H1 (cell line): ENCODE results near the gene CSNK2A3. TPM values are rescaled to one million over a fixed set of nuclear protein-coding genes. Genes with fewer than 3 reads are reported as not detected.

Experiments used
- CTCF ChIA-PET: fragments of 300-600 bp; sonication (Branson Sonifier 250); formaldehyde crosslinking; loops from one replicate; lab custom pipeline; 2021; ENCODE audit not compliant: partially characterized antibody; lab: Charles Lee
- POLR2A ChIA-PET: fragments of 300-600 bp; sonication (Branson Sonifier 250); formaldehyde crosslinking; loops from one replicate; lab custom pipeline; 2021; ENCODE audit warnings: inconsistent platforms; ENCODE audit not compliant: partially characterized antibody; lab: Charles Lee
- DNase-seq, 2 experiments: peaks; one replicate each; pipeline versions ENCODE4 v3.0.0 to v3.0.0-alpha.2; 2010 to 2022; ENCODE audit warnings: low spot score in 2 of 2, low read depth in 1 of 2, mixed read lengths in 1 of 2
- FAIRE-seq: peaks from 2 replicates; lab custom pipeline; 2011; peaks lifted over from hg19 to GRCh38; lab: Jason Lieb, UNC
- H2AFZ ChIP-seq: 2 replicates; pipeline ENCODE4 v1.8.1; 2012; ENCODE audit warnings: low read length, inconsistent platforms
- H2AK5ac ChIP-seq: 2 replicates; pipeline ENCODE4 v1.6.1; 2013; ENCODE audit warnings: low read depth, low read length
- H2BK120ac ChIP-seq: replicated peaks from 2 replicates; pipeline ENCODE3; 2013; ENCODE audit warnings: low read depth, low read length, inconsistent platforms
- H2BK12ac ChIP-seq: 2 replicates; pipeline ENCODE4 v1.6.1; 2013; ENCODE audit warnings: low read depth, low read length
- H2BK15ac ChIP-seq: 2 replicates; pipeline ENCODE4 v1.6.1; 2013; ENCODE audit warnings: low read length
- H2BK20ac ChIP-seq: 2 replicates; pipeline ENCODE4 v1.6.1; 2013; ENCODE audit warnings: low read length
- H2BK5ac ChIP-seq: 2 replicates; pipeline ENCODE4 v1.6.1; 2013; ENCODE audit warnings: low read depth, low read length
- H3K14ac ChIP-seq: 2 replicates; pipeline ENCODE4 v1.6.1; 2013; ENCODE audit warnings: inconsistent platforms; ENCODE audit not compliant: insufficient read length
- H3K18ac ChIP-seq: 2 replicates; pipeline ENCODE4 v1.6.1; 2013; ENCODE audit warnings: low read length; ENCODE audit errors: extremely low read depth
- H3K23ac ChIP-seq: 2 replicates; pipeline ENCODE4 v1.6.1; 2013; ENCODE audit warnings: inconsistent platforms; ENCODE audit not compliant: insufficient read length
- H3K23me2 ChIP-seq: 2 replicates; pipeline ENCODE4 v1.6.1; 2013; ENCODE audit warnings: low read depth, low read length
- H3K27ac ChIP-seq: 2 replicates; pipeline ENCODE4 v1.6.1; 2011; ENCODE audit warnings: low read depth, low read length, inconsistent platforms
- H3K27me3 ChIP-seq, 4 experiments: replicated peaks in 1 of 4; 1 replicate in 1 of 4; 2 replicates in 3 of 4; pipeline versions ENCODE4 v1.6.1 to v1.8.1; 2011 to 2013; ENCODE audit warnings: low read length in 3 of 4, mild to moderate bottlenecking in 3 of 4, inconsistent platforms in 2 of 4, mixed read lengths in 2 of 4, moderate library complexity in 1 of 4; ENCODE audit not compliant: control insufficient read depth in 3 of 4, insufficient read depth in 3 of 4; ENCODE audit errors: extremely low read depth in 1 of 4
- H3K36me3 ChIP-seq, 4 experiments: 2 replicates each; pipeline versions ENCODE4 v1.6.1 to v1.8.1; 2011 to 2013; ENCODE audit warnings: mild to moderate bottlenecking in 4 of 4, low read length in 3 of 4, moderate library complexity in 2 of 4, control low read depth in 1 of 4, inconsistent platforms in 1 of 4; ENCODE audit not compliant: insufficient read depth in 4 of 4, control insufficient read depth in 2 of 4
- H3K4ac ChIP-seq: replicated peaks from 2 replicates; pipeline ENCODE3; 2013; ENCODE audit warnings: low read length, low read depth, mixed read lengths, inconsistent platforms; ENCODE audit not compliant: insufficient read length
- H3K4me1 ChIP-seq, 4 experiments: replicated peaks in 1 of 4; 1 replicate in 1 of 4; 2 replicates in 3 of 4; pipeline versions ENCODE4 v1.6.1 to v1.8.1; 2011 to 2013; ENCODE audit warnings: low read length in 3 of 4, inconsistent platforms in 2 of 4, mixed read lengths in 1 of 4; ENCODE audit not compliant: insufficient read depth in 4 of 4, control insufficient read depth in 3 of 4
- H3K4me2 ChIP-seq, 2 experiments: 2 replicates each; pipeline versions ENCODE4 v1.6.1 to v1.8.1; 2011 to 2013; ENCODE audit warnings: low read depth in 2 of 2, low read length in 2 of 2, control low read depth in 1 of 2, inconsistent platforms in 1 of 2, mild to moderate bottlenecking in 1 of 2; ENCODE audit not compliant: insufficient read depth in 1 of 2
- H3K4me3 ChIP-seq, 4 experiments: fragments of 200-600, 300-600 bp in 1 of 4; sonication (generic), shearing (Covaris generic), sonication (Bioruptor Twin) in 1 of 4; 2 replicates each; pipeline versions ENCODE4 v1.5.1 to v1.8.1; 2011 to 2016; ENCODE audit warnings: low read length in 4 of 4, low read depth in 3 of 4, control low read depth in 2 of 4, inconsistent platforms in 2 of 4, mild to moderate bottlenecking in 2 of 4, mixed read lengths in 1 of 4, moderate library complexity in 1 of 4; ENCODE audit not compliant: insufficient read depth in 2 of 4; ENCODE audit errors: extremely low read depth in 1 of 4
- H3K56ac ChIP-seq: replicated peaks from 2 replicates; pipeline ENCODE3; 2013; ENCODE audit warnings: low read depth, mild to moderate bottlenecking, mixed read lengths, low read length, inconsistent platforms; ENCODE audit not compliant: insufficient read length
- H3K79me1 ChIP-seq: 2 replicates; pipeline ENCODE4 v1.6.1; 2013; ENCODE audit warnings: low read depth, low read length, control low read depth
- H3K79me2 ChIP-seq, 2 experiments: 2 replicates each; pipeline versions ENCODE4 v1.6.1 to v1.8.1; 2012 to 2013; ENCODE audit warnings: low read length in 2 of 2, mild to moderate bottlenecking in 2 of 2, inconsistent platforms in 1 of 2; ENCODE audit not compliant: insufficient read depth in 2 of 2, control insufficient read depth in 1 of 2
- H3K9ac ChIP-seq, 4 experiments: replicated peaks in 1 of 4; 1 replicate in 1 of 4; 2 replicates in 3 of 4; pipeline versions ENCODE4 v1.6.1 to v1.8.1; 2011 to 2013; ENCODE audit warnings: low read depth in 3 of 4, low read length in 3 of 4, control low read depth in 2 of 4, mild to moderate bottlenecking in 2 of 4, moderate library complexity in 2 of 4, inconsistent platforms in 1 of 4; ENCODE audit errors: extremely low read depth in 1 of 4
- H3K9me3 ChIP-seq, 2 experiments: 2 replicates each; pipeline versions ENCODE4 v1.6.1 to v1.8.1; 2012 to 2013; ENCODE audit warnings: mild to moderate bottlenecking in 2 of 2, moderate library complexity in 2 of 2, control low read depth in 1 of 2, inconsistent platforms in 1 of 2, low read depth in 1 of 2, low read length in 1 of 2, mixed read lengths in 1 of 2; ENCODE audit not compliant: insufficient read depth in 2 of 2
- H4K20me1 ChIP-seq, 2 experiments: replicated peaks in 1 of 2; 2 replicates each; pipeline versions ENCODE3 to v1.8.1; 2011 to 2013; ENCODE audit warnings: inconsistent platforms in 2 of 2, low read length in 2 of 2, mild to moderate bottlenecking in 1 of 2; ENCODE audit not compliant: insufficient read depth in 2 of 2, control insufficient read depth in 1 of 2
- H4K5ac ChIP-seq: 2 replicates; pipeline ENCODE4 v1.6.1; 2013; ENCODE audit warnings: low read length, low read depth, mixed read lengths, inconsistent platforms; ENCODE audit not compliant: insufficient read length
- H4K8ac ChIP-seq: 2 replicates; pipeline ENCODE4 v1.8.0; 2013; ENCODE audit warnings: mild to moderate bottlenecking, moderate library complexity, low read length, inconsistent platforms; ENCODE audit not compliant: insufficient read depth; ENCODE audit errors: extremely low read depth
- H4K91ac ChIP-seq: replicated peaks from 2 replicates; pipeline ENCODE3; 2013; ENCODE audit warnings: low read length, mixed read lengths, inconsistent platforms; ENCODE audit not compliant: insufficient read length
- BRCA1 ChIP-seq: IDR thresholded peaks from 2 replicates; pipeline ENCODE4 v1.6.1; 2012; ENCODE audit warnings: low read depth, low read length, improper control_type of control experiment
- CBX8 ChIP-seq: fragments of 300-800, 300-1000 bp; sonication (generic); IDR thresholded peaks from 2 replicates; pipeline ENCODE4 v1.7.1; 2016; ENCODE audit warnings: low read depth, low read length, borderline replicate concordance
- CEBPB ChIP-seq: IDR thresholded peaks from 2 replicates; pipeline ENCODE4 v1.6.1; 2012; ENCODE audit warnings: low read depth, low read length
- CHD1 ChIP-seq: IDR thresholded peaks from 2 replicates; pipeline ENCODE4 v1.6.1; 2012; ENCODE audit warnings: low read depth, low read length, improper control_type of control experiment
- CTBP2 ChIP-seq: IDR thresholded peaks from 2 replicates; pipeline ENCODE4 v1.7.0; 2011; ENCODE audit warnings: borderline replicate concordance, mild to moderate bottlenecking, moderate library complexity, mixed read lengths, low read length; ENCODE audit not compliant: insufficient read depth, insufficient read length
- JUND ChIP-seq: IDR thresholded peaks from 2 replicates; pipeline ENCODE4 v1.6.1; 2011; ENCODE audit warnings: mild to moderate bottlenecking, improper control_type of control experiment, low read length
- NANOG ChIP-seq: IDR thresholded peaks from 2 replicates; pipeline ENCODE4 v1.6.1; 2011; ENCODE audit warnings: low read length, low read depth, mild to moderate bottlenecking, inconsistent platforms; ENCODE audit not compliant: insufficient read depth, poor library complexity, severe bottlenecking
- NRF1 ChIP-seq: IDR thresholded peaks from 2 replicates; pipeline ENCODE4 v1.6.1; 2011; ENCODE audit warnings: mild to moderate bottlenecking, low read depth, low read length, improper control_type of control experiment
- POLR2AphosphoS5 ChIP-seq: IDR thresholded peaks from 2 replicates; pipeline ENCODE4 v1.6.1; 2011; ENCODE audit warnings: low read depth, low read length
- SRF ChIP-seq: IDR thresholded peaks from 2 replicates; pipeline ENCODE4 v1.6.1; 2011; ENCODE audit warnings: mild to moderate bottlenecking, low read depth, low read length, moderate library complexity
- YY1 ChIP-seq: IDR thresholded peaks from 2 replicates; pipeline ENCODE4 v1.6.1; 2011; ENCODE audit warnings: low read depth, mild to moderate bottlenecking, low read length
- WGBS, 2 experiments: shearing (Covaris generic) in 1 of 2; methylation state at CpG; one replicate each; pipeline versions ENCODE4 v1.1.6 to v1.1.7; 2013 to 2015; ENCODE audit warnings: low lambda C conversion rate in 2 of 2, mixed read lengths in 2 of 2, inconsistent platforms in 1 of 2, low coverage in 1 of 2, missing lambda C conversion rate in 1 of 2; ENCODE audit not compliant: insufficient replicate concordance in 2 of 2, insufficient coverage in 1 of 2, insufficient read length in 1 of 2; ENCODE audit errors: extremely low coverage in 1 of 2, missing lambda C conversion rate in 1 of 2; 5-methylcytosine and 5-hydroxymethylcytosine counted together
- polyA plus RNA-seq, 7 experiments: library from polyadenylated mRNA; depleted of rRNA in 3 of 7; stranded (reverse) in 5 of 7; unstranded in 2 of 7; fragments of >200 nt in 5 of 7; fragments of 200-250 nt in 2 of 7; gene quantifications; 1 replicate in 5 of 7; 2 replicates in 1 of 7; 4 replicates in 1 of 7; pipeline versions ENCODE4 v1.2.1 to v1.2.3, GENCODE V29; 2011 to 2013; ENCODE audit warnings: missing spikeins in 2 of 7, mixed read lengths in 2 of 7
- total RNA-seq: library from RNA; stranded (reverse); fragmentation: NEBNext Ultra II Directional; extraction: Animal tissue kit (Norgen Biotek cat#: 25700); gene quantifications from 2 replicates; pipeline ENCODE4 v1.2.1, GENCODE V29; 2021
- TF ChIP-seq, protein P1 (sequence below), 3 experiments: IDR thresholded peaks; 1 replicate in 2 of 3; 2 replicates in 1 of 3; pipeline versions ENCODE4 v1.5.1 to v1.6.1; 2011; ENCODE audit warnings: low read length in 3 of 3, mild to moderate bottlenecking in 3 of 3, inconsistent platforms in 2 of 3, low read depth in 1 of 3, moderate library complexity in 1 of 3; ENCODE audit not compliant: insufficient read depth in 1 of 3; ENCODE audit errors: control extremely low read depth in 1 of 3

CSNK2A3 gene
- total and polyA plus RNA-seq, 2 of the 8 experiments (the other 6 are each of a cell fraction or from before 2014, with no cell fraction given): 0.69 to 1.0 TPM

DNA sequence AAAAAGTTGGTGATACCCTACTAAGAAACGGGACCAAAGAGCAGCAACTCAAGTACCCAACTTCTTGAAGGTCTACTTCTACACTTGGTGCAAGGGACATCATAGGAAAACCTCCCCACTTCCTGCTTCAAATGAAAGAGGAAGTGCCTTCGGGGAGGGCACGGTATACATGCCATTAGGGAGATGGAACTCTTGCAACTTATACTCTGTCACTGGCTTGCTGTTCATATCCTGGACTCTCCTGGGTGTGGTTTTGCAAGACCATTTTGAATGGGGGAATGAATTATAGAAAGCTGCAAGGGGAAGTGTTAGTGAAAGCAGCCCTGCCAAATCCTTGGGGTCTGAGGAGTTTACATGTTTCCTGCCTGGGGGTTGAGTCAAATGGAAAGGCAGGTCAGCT is 41.9 kb downstream of the CSNK2A3 start:
- no peak overlapping the region for H3K18ac ChIP-seq
- no peak overlapping the region for H3K4ac ChIP-seq
- H2AK5ac ChIP-seq: no peak overlapping the region
- H3K36me3 ChIP-seq: no peaks in the 10 kb centered on the region
- no peak for FAIRE-seq
- H4K20me1 ChIP-seq: no peaks in the 10 kb centered on the region
- H4K91ac ChIP-seq: no peak overlapping the region
- H3K4me2 ChIP-seq: no peak overlapping the region
- H3K4me1 ChIP-seq: no peaks in the 10 kb centered on the region
- no peak for DNase-seq
- H3K23ac ChIP-seq: no peak overlapping the region
- H3K56ac ChIP-seq: no peak overlapping the region
- no peaks in the 10 kb centered on the region for H3K79me2 ChIP-seq
- no peak overlapping the region for H3K4me3 ChIP-seq
- H3K27ac ChIP-seq: no peak overlapping the region
- POLR2A ChIA-PET: no interaction called here
- H2BK20ac ChIP-seq: no peak overlapping the region
- H3K27me3 ChIP-seq: 0 out of 7 replicates have a peak, but pooled peaks cover 0 to 2% (median 0%) of the 10 kb centered on the region in 4 experiments
- H3K14ac ChIP-seq: no peak overlapping the region
- no peak overlapping the region for H3K9ac ChIP-seq
- H2BK12ac ChIP-seq: no peak overlapping the region
- no peak overlapping the region for H2AFZ ChIP-seq
- no peaks in the 10 kb centered on the region for H3K9me3 ChIP-seq
- WGBS, 2 experiments: 93% methylated on average over 3 of the region's 3 CpGs; no CpG with 5 or more reads in 1 of the 2 experiments
- H2BK5ac ChIP-seq: no peak overlapping the region
- H2BK120ac ChIP-seq: no peak overlapping the region
- H3K23me2 ChIP-seq: no peaks in the 10 kb centered on the region
- H2BK15ac ChIP-seq: no peak overlapping the region
- no peak overlapping the region for H4K8ac ChIP-seq
- CTCF ChIA-PET: interaction anchor here (0.7 to 2.1 kb wide), 4 partner anchors 10 to 377 kb away, joined by 3 to 5 read pairs (median 4); no protein-coding TSS in a partner anchor
- H3K79me1 ChIP-seq: no peaks in the 10 kb centered on the region
- no peak overlapping the region for H4K5ac ChIP-seq
- TF ChIP-seq CHD1 (no peak), CBX8 (no peak), BRCA1 (no peak), CEBPB (no peak), JUND (no peak), POLR2AphosphoS5 (no peak), NANOG (no peak), NRF1 (no peak), YY1 (no peak), SRF (no peak), CTBP2 (no peak)
- TF ChIP-seq, protein P1, sequence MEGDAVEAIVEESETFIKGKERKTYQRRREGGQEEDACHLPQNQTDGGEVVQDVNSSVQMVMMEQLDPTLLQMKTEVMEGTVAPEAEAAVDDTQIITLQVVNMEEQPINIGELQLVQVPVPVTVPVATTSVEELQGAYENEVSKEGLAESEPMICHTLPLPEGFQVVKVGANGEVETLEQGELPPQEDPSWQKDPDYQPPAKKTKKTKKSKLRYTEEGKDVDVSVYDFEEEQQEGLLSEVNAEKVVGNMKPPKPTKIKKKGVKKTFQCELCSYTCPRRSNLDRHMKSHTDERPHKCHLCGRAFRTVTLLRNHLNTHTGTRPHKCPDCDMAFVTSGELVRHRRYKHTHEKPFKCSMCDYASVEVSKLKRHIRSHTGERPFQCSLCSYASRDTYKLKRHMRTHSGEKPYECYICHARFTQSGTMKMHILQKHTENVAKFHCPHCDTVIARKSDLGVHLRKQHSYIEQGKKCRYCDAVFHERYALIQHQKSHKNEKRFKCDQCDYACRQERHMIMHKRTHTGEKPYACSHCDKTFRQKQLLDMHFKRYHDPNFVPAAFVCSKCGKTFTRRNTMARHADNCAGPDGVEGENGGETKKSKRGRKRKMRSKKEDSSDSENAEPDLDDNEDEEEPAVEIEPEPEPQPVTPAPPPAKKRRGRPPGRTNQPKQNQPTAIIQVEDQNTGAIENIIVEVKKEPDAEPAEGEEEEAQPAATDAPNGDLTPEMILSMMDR (IDR thresholded peaks at IDR 0.05; ENCODE audit: control extremely low read depth in 1 of 3, insufficient read depth in 1 of 3, low read depth in 1 of 3, low read length in 3 of 3): no peak
